ENCODE data around the gene WFDC8. TPM values are rescaled to one million over a fixed set of nuclear protein-coding genes. Genes with fewer than 3 reads are reported as not detected.

The WFDC8 gene
- total and polyA plus RNA-seq, 9 donors = 0.23 TPM; not detected in 8

GRCh38 chr20:45515147-45515913, 63.8 kb downstream of the WFDC8 start, which contains the start of gene SPINT3:
TSS of gene SPINT3 (minus strand) at chr20:45515622. CDS start at chr20:45515608, 14 bp downstream.
- no peak within 1 kb of the TSS for H3K27ac ChIP-seq
- no peaks in the 10 kb centered on the region for H3K36me3 ChIP-seq
- H3K4me3 ChIP-seq = no peak within 1 kb of the TSS
- no peaks in the 10 kb centered on the region for H3K4me1 ChIP-seq (ENCODE audit: insufficient read depth)
- 56 to 75% (median 67%) methylated on average over 5 of the region's 5 CpGs for WGBS, 3 donors
- TF ChIP-seq CTCF (IDR thresholded peaks at IDR 0.05) (no peak), EP300 (IDR thresholded peaks at IDR 0.05) (no peak), POLR2A (IDR thresholded peaks at IDR 0.05) (no peak)
- intact Hi-C loops (cut with DNase I) = no loop called here
- no peak for DNase-seq
- no peaks in the 10 kb centered on the region for H3K9me3 ChIP-seq
- H3K27me3 ChIP-seq = no peaks in the 10 kb centered on the region

GRCh38 chr20:45510242-45510862, 68.7 kb downstream of the WFDC8 start:
- Histone ChIP-seq H3K27ac (no peak overlapping the region), H3K9me3 (no peaks in the 10 kb centered on the region), H3K4me1 (ENCODE audit: insufficient read depth) (no peaks in the 10 kb centered on the region), H3K4me3 (no peak overlapping the region), H3K36me3 (no peaks in the 10 kb centered on the region), H3K27me3 (no peaks in the 10 kb centered on the region)
- no peak for DNase-seq
- no peak for TF ChIP-seq CTCF (IDR thresholded peaks at IDR 0.05)
- no peak for TF ChIP-seq EP300 (IDR thresholded peaks at IDR 0.05)
- no peak for TF ChIP-seq POLR2A (IDR thresholded peaks at IDR 0.05)
- 24 to 28% (median 25%) methylated on average over 5 of the region's 5 CpGs for WGBS, 3 donors
- intact Hi-C loops (cut with DNase I) = no loop called here

- H3K27me3 ChIP-seq = no peaks in the 10 kb centered on the region
- intact Hi-C loops (cut with DNase I) = no loop called here
- H3K27ac ChIP-seq = no peak overlapping the region
- 40 to 56% (median 50%) methylated on average over 4 of the region's 4 CpGs for WGBS, 3 donors
- H3K4me1 ChIP-seq (ENCODE audit: insufficient read depth) = no peaks in the 10 kb centered on the region
- no peak for DNase-seq
- H3K36me3 ChIP-seq = no peaks in the 10 kb centered on the region
- no peak for TF ChIP-seq CTCF (IDR thresholded peaks at IDR 0.05)
- TF ChIP-seq POLR2A (IDR thresholded peaks at IDR 0.05) = no peak
- no peak for TF ChIP-seq EP300 (IDR thresholded peaks at IDR 0.05)
- no peak overlapping the region for H3K4me3 ChIP-seq
- H3K9me3 ChIP-seq = no peaks in the 10 kb centered on the region
Measured at GRCh38 chr20:45509091-45509490, 70.0 kb downstream of the WFDC8 start.

- no peak for TF ChIP-seq CTCF (IDR thresholded peaks at IDR 0.05)
- no peak for TF ChIP-seq EP300 (IDR thresholded peaks at IDR 0.05)
- no peak for TF ChIP-seq POLR2A (IDR thresholded peaks at IDR 0.05)
- DNase-seq = no peak
- no peaks in the 10 kb centered on the region for H3K36me3 ChIP-seq
- no peaks in the 10 kb centered on the region for H3K27me3 ChIP-seq
- no peaks in the 10 kb centered on the region for H3K4me1 ChIP-seq (ENCODE audit: insufficient read depth)
- H3K27ac ChIP-seq = no peak overlapping the region
- H3K4me3 ChIP-seq = no peak overlapping the region
- H3K9me3 ChIP-seq = no peaks in the 10 kb centered on the region
- intact Hi-C loops (cut with DNase I) = no loop called here
- 80 to 88% (median 81%) methylated on average over 7 of the region's 7 CpGs for WGBS, 3 donors
Measured at GRCh38 chr20:45508068-45508886, 70.8 kb downstream of the WFDC8 start.

Data from ovary (tissue), 9 donors.